ENCODE measurements around the gene SLC1A2. TPM values are rescaled to one million over a fixed set of nuclear protein-coding genes. Genes with fewer than 3 reads are reported as not detected.

Gene SLC1A2
- total RNA-seq, 4 donors from 2014 or later = 0.84 to 2.1 (median 1.2) TPM

- intact Hi-C loops (cut with DNase I; ENCODE audit: low total_unique reads) = no loop called here
- DNase-seq (ENCODE audit: low spot score in 2 of 2) = no peak
- H3K4me3 ChIP-seq (ENCODE audit: low read depth, poor library complexity, severe bottlenecking) = no peak overlapping the region
- TF ChIP-seq CTCF (IDR thresholded peaks at IDR 0.05) (no peak), POLR2A (IDR thresholded peaks at IDR 0.05) (no peak)
- WGBS, 2 donors = 69 to 79% methylated on average over 5 of the region's 5 CpGs
These were observed 84.8 kb downstream of the SLC1A2 start for GRCh38 chr11:35334385-35335090.

- H3K4me3 ChIP-seq (ENCODE audit: low read depth, poor library complexity, severe bottlenecking) = no peak overlapping the region
- 85 to 86% methylated on average over 2 of the region's 2 CpGs for WGBS, 2 donors
- no peak for DNase-seq (ENCODE audit: low spot score in 2 of 2)
- intact Hi-C loops (cut with DNase I; ENCODE audit: low total_unique reads) = no loop called here
- TF ChIP-seq POLR2A (IDR thresholded peaks at IDR 0.05) = no peak
- TF ChIP-seq CTCF (IDR thresholded peaks at IDR 0.05) = no peak
These were observed 86.8 kb downstream of the SLC1A2 start for GRCh38 chr11:35332524-35332923.

- WGBS, 2 donors = 64 to 65% methylated on average over 2 of the region's 2 CpGs
- intact Hi-C loops (cut with DNase I; ENCODE audit: low total_unique reads) = no loop called here
- TF ChIP-seq POLR2A (IDR thresholded peaks at IDR 0.05) (no peak), CTCF (IDR thresholded peaks at IDR 0.05) (no peak)
- H3K4me3 ChIP-seq (ENCODE audit: low read depth, poor library complexity, severe bottlenecking) = no peak overlapping the region
- no peak for DNase-seq (ENCODE audit: low spot score in 2 of 2)
These were observed 88.4 kb downstream of the SLC1A2 start for GRCh38 chr11:35330931-35331330.

GRCh38 chr11:35330156-35330889, 89.0 kb downstream of the SLC1A2 start:
- intact Hi-C loops (cut with DNase I; ENCODE audit: low total_unique reads) = no loop called here
- 63 to 92% methylated on average over 3 of the region's 3 CpGs for WGBS, 2 donors
- no peak overlapping the region for H3K4me3 ChIP-seq (ENCODE audit: low read depth, poor library complexity, severe bottlenecking)
- DNase-seq (ENCODE audit: low spot score in 2 of 2) = no peak
- no peak for TF ChIP-seq POLR2A (IDR thresholded peaks at IDR 0.05)

GRCh38 chr11:35327829-35328228, 91.5 kb downstream of the SLC1A2 start:
- no peak for DNase-seq (ENCODE audit: low spot score in 2 of 2)
- WGBS, 2 donors = 53 to 75% methylated on average over 1 of the region's 1 CpG
- no peak overlapping the region for H3K4me3 ChIP-seq (ENCODE audit: low read depth, poor library complexity, severe bottlenecking)
- intact Hi-C loops (cut with DNase I; ENCODE audit: low total_unique reads) = no loop called here
- TF ChIP-seq POLR2A (IDR thresholded peaks at IDR 0.05) (no peak), CTCF (IDR thresholded peaks at IDR 0.05) (no peak)

- H3K4me3 ChIP-seq (ENCODE audit: low read depth, poor library complexity, severe bottlenecking) = no peak overlapping the region
- intact Hi-C loops (cut with DNase I; ENCODE audit: low total_unique reads) = no loop called here
- TF ChIP-seq POLR2A (IDR thresholded peaks at IDR 0.05) = no peak
- no peak for TF ChIP-seq CTCF (IDR thresholded peaks at IDR 0.05)
- DNase-seq (ENCODE audit: low spot score in 2 of 2) = no peak
- WGBS, 2 donors = 61 to 68% methylated on average over 3 of the region's 3 CpGs
These were observed 93.0 kb downstream of the SLC1A2 start for GRCh38 chr11:35326266-35326879.

Data from lower leg skin (tissue), 4 donors.